ENCODE results near the gene EML6.

Gene EML6

DNA sequence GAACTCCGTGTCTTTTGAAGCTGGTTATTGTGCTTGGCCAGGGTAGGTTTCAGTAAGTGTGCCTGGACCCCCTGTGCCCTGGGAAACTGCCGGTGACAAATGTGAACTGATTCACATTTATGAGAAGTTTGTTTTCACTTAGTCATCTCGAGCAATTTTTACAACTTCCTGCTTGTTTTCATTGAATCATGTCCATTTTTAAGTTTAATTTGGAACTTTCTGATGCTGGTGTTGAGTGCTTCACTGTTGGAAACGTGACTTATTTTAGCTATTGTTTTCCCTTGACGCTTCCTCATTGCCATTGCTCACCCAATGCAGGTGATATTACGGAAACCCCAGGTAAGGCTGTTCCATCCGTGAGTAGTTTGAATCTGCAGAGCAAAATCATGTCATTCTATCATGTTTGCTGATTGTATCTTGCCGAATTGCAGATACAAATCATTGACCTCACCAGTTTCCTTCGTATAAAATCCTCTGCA is 229.6 kb downstream of the EML6 start:
- DNase-seq: no peak

- DNase-seq: no peak
Measured at GRCh38 chr2:54954158-54954557, 230.7 kb downstream of the EML6 start.

GRCh38 chr2:54954705-54955357 is 231.4 kb downstream of the EML6 start:
- no peak for DNase-seq

DNA sequence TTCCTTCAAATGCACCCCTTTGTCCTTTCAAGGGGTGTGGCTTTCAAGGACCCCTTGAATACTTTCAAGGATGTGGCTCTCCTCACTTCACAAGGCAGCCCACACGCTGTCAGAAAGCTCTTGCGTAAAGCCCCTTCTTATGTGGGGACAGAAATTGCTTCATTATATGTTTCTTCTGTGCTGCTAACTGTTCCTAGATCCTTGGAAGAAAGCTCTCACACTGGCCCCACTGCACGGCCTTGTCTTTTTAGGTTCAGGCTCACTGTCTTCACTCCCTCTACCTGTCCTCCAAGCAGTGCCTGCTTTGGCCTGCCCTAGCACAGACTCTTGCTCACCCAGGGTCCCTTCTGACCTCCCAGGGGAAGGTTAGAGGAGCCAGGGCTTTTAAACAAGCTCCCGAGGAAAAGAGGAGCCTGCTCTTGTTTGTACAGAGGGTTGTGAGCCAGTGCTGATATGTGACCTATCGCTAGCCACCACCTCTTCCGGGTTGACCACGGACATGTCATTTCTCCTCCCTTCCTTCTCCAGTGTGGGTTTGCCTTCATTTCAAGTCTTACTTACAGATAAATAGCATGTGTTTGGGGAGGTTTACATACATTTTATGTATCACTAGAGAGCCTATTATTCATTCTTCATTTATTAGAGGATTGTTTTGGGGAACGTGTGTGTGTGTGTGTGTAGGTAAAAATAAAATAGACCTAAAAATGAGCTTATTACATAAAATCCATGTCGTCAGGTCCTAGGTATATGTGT is 232.1 kb downstream of the EML6 start:
- DNase-seq: no peak

GRCh38 chr2:54956111-54956627 is 232.7 kb downstream of the EML6 start:
- no peak for DNase-seq

GRCh38 chr2:54957321-54957999 is 234.0 kb downstream of the EML6 start:
- DNase-seq: peak; percentile 3

DNA sequence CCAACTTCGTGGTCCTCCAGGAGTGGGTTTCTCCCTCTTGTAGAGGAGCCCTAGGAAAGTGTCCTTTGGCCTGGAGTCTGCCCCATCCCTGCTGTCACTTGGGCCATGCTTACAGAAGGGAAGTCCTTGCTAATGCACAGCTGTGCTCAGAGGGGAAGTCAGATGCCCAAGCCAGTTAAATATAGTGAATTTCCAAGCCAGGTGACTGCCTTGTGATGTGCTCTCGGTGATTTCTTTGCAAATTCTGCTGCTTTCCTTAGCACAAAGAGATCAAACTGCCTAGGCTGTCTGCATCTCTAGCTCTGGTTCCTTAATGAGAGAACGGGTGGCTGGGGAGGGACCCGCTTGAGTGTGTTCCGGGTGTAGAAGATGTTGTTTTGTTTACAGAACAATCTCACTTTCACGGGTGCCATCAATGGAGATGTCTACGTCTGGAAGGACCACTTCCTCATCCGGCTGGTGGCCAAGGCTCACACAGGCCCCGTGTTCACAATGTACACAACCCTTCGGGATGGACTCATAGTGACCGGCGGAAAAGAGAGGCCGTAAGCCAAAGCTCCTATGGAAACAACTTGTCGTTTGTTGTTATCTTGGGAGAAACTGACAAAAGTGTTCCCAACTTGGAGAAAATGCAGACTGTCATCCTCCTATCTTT is 235.4 kb downstream of the EML6 start:
- no peak for DNase-seq

DNA sequence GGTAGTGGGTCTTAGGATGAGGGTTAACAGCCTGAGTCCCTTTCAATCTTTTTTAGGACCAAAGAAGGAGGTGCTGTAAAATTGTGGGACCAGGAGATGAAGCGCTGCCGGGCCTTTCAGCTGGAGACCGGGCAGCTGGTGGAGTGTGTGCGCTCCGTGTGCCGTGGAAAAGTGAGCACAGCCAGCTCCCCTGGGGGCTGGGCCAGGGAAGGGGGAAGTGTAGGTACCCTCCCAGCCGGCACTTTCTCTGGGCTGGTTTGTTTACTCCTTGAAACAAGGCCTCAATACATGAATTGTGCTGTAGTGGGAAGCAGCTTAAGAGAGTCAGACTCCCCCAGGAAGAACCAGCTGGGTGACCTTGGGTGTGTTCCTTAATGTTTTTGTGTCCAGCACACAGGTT is 236.7 kb downstream of the EML6 start:
- DNase-seq: no peak

- DNase-seq: no peak
Measured at GRCh38 chr2:54962511-54962910, 239.0 kb downstream of the EML6 start.

GRCh38 chr2:54962935-54963440 is 239.5 kb downstream of the EML6 start:
- DNase-seq: no peak

GRCh38 chr2:54963476-54963875 is 240.0 kb downstream of the EML6 start:
- DNase-seq: no peak

DNA sequence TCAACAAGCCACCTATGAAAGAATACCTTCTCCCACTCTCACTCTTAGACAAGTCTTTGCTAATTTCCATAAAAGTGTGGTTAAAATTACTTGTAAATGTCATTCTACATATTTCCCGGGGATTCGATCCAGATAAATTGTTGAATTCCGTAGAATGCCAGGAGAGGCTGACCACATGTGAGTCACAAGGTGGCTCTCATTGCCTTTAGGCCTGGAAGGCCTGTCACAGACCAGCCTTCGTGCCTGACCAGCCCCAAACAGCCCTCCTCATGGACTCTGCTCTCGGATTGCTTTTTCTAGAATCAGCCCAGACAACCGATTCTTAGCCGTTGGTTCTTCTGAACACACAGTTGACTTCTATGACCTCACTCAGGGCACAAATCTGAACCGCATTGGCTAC is 240.8 kb downstream of the EML6 start:
- DNase-seq: no peak

- DNase-seq: no peak
Measured at GRCh38 chr2:54964816-54965215, 241.4 kb downstream of the EML6 start.

DNA sequence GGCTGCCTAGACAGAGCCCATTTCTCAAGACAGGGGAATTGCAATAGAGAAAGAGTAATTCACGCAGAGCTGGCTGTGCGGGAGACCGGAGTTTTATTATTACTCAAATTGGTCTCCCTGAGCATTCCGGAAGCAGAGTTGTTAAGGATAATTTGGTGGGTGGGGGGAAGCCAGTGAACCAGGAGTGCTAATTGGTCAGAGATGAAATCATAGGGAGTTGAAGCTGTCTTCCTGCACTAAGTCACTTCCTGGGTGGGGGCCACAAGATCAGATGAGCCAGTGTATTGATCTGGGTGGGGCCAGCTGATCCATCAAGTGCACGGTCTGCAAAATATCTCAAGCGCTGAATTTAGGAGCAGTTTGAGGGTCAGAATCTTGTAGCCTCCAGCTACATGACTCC is 242.0 kb downstream of the EML6 start:
- DNase-seq: no peak

DNA sequence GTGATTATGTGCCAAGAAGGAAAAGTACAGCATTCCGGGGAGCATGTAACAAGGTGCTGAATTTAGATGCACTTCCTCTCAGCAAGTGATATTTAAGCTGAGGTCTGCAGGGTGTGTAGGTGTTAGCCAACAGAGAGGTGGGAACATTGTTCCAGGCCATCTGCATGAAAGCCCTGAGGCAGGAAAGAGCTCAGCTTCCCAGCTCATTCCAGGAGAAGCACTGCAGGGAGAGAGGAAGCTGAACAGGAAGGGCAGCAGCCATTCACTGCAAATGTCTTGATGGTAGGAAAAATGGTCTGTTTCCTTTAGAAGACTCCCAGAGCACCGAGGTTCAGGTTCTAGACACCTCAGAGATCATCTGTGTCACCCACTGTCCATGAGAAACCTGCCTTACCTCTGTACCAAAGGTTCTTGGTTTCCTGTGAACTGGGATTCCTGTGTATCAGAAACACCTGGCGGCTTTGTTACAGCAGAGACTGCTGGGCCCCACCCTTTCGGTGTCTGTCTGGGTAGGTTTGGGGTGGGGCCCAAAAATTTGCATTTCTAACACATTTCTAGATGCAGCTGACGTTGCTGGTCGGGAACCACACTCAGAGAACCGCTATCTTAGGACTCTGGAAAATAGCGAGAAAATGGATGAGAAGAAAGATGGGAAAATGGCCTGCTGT is 242.8 kb downstream of the EML6 start:
- no peak for DNase-seq

DNA sequence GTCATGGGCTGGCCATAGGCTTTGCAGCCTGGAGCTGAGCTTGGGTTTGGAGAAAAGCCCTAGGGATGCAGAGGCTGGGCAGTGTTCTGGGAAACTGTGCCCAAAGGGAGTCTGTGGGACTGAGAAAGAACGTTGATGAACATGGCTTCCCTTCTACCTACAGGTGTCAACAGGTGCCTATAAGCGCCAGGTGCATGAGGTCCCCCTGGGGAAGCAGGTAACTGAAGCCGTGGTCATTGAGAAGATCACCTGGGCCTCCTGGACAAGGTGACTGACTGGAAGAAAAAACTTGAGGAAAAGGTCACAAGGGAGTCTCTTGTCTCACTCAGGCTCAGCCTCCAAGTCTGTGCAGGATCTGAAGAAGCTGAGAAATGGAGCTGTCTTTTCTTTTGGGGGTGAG is 243.4 kb downstream of the EML6 start:
- no peak for DNase-seq

DNA sequence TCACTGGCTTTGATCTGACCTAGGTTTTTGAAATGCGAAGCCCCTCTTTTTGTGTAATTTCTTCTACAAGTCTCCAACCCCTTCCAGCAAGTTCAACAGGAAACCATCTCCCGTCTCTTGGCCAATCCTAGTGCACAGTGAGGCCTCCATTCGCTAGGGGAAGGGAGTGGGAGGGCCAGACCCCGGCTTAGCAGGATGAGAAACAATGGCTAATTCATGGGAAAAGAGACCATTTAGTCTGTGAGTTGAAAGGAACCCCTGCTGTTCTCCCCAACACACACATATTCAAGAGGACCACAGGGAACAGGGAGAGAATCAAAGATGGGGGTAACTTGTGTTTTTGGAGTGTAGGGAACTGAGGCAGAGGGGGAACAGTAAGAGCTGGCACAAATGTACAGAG is 243.8 kb downstream of the EML6 start:
- no peak for DNase-seq

DNA sequence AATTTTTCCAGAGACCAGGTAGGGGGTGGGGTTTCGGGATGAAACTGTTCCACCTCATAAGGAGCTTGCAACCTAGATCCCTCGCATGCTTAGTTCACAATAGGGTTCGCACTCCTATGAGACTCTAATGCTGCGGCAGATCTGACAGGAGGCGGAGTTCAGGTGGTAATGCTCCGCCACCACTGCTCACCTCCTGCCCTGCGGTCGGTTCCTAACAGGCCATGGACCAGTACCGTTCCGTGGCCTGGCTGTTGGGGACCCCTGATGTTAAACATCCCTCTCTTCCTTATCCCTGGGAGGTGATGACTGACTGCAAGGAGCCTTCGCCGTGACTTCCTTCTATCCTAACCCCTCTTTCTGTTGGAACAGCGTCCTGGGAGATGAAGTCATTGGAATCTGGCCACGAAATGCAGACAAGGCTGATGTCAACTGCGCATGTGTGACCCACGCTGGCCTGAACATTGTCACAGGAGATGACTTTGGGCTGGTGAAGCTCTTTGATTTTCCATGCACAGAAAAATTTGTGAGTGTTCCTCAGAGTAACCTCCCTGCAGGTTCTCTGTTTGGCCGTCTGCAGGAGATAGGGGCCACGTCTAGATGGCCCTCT is 244.4 kb downstream of the EML6 start:
- DNase-seq: no peak

- no peak for DNase-seq
Measured at GRCh38 chr2:54968561-54969218, 245.2 kb downstream of the EML6 start.

DNA sequence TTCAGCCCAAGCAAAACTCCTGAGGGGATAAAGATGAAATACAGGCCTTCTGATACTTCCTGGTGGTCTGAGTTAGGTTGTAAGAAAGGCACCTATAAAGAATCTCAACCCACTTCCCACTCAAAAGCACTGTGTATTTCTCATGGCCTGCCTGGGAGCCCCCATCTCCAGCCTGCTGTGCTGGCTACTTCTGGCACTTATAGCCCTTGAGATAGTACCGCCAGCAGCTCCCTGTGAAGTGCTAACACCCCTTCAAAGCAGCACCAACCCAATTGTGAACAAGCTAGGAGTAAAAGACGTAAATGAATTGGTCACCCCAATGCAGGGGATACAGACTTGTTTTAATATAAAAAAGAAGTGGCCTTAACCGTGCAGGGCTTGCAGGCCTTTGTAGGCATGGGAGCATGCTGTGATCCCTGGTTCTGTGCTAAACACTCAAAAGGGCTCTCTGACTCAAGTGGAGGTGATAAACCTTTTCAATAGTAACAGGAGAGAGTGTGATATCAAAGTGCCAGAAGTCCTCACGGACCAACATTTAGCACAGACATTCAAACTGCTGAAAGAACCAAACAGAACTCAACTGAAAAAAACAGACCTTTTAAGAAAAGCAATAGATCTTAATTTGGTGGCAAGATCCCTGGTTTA is 246.0 kb downstream of the EML6 start:
- no peak for DNase-seq

DNA sequence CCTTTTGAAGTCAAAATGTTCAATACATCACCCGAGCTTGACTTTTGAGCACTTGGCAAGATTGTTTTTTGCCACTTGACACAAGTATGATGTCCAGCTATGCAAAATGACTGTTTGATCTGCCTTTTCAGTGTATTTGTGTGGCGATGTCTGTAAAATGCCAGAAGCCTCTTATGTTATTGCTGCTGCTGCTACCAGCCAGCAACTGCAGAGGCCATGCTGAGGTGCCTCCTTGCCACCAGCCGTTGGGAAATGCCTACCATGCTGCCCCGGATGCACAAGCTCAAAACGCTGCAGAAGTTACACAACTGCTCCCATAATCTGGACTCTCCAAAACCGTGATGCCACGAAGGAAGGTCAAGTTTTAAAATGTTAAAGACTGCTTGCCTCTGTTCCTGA is 246.5 kb downstream of the EML6 start:
- DNase-seq: no peak

All from NCI-H1092 (cell line).